ENCODE measurements around the gene SCN9A. TPM values are rescaled to one million over a fixed set of nuclear protein-coding genes. Genes with fewer than 3 reads are reported as not detected.

SCN9A gene
- total RNA-seq, 2 experiments from 2014 or later = not detected

- Histone ChIP-seq H3K4me2 (ENCODE audit: low read length) (no peak overlapping the region), H2AFZ (ENCODE audit: low read length) (no peak overlapping the region), H3K4me3 (ENCODE audit: low read depth, low read length, poor library complexity, severe bottlenecking) (no peak overlapping the region), H3K9me2 (ENCODE audit: insufficient read depth, low read length) (no peaks in the 10 kb centered on the region), H3K9me3 (ENCODE audit: low read length) (no peaks in the 10 kb centered on the region), H4K20me1 (ENCODE audit: insufficient read depth, low read length) (no peaks in the 10 kb centered on the region), H3K4me1 (ENCODE audit: insufficient read depth, low read length, poor library complexity, severe bottlenecking) (no peaks in the 10 kb centered on the region), H3K79me2 (ENCODE audit: insufficient read depth, low read depth, low read length) (no peaks in the 10 kb centered on the region), H3K27ac (ENCODE audit: low read depth, low read length, poor library complexity, severe bottlenecking) (no peak overlapping the region), H3K36me3 (ENCODE audit: insufficient read depth, low read length) (no peaks in the 10 kb centered on the region)
- DNase-seq (ENCODE audit: low spot score) = no peak
- ChIA-PET POLR2A (no interaction called here), CTCF (ENCODE audit: unreplicated experiment) (no interaction called here)
- BruUV-seq (replicated peaks) = no TSS peak
- TF ChIP-seq CTCF (conservative IDR thresholded peaks at IDR 0.05; ENCODE audit: low read length) (no peak), EZH2phosphoT487 (IDR thresholded peaks at IDR 0.05; ENCODE audit: borderline replicate concordance, low read depth, low read length) (no peak)
- intact Hi-C loops (cut with micrococcal nuclease; ENCODE audit: unreplicated experiment) = no loop called here
These were observed 2.2 kb downstream of the SCN9A start for GRCh38 chr2:166373539-166373938.

- Histone ChIP-seq H4K20me1 (ENCODE audit: insufficient read depth, low read length) (no peaks in the 10 kb centered on the region), H3K4me2 (ENCODE audit: low read length) (no peak overlapping the region), H3K4me1 (ENCODE audit: insufficient read depth, low read length, poor library complexity, severe bottlenecking) (no peaks in the 10 kb centered on the region), H2AFZ (ENCODE audit: low read length) (no peak overlapping the region), H3K79me2 (ENCODE audit: insufficient read depth, low read depth, low read length) (no peaks in the 10 kb centered on the region), H3K4me3 (ENCODE audit: low read depth, low read length, poor library complexity, severe bottlenecking) (no peak overlapping the region), H3K9me2 (ENCODE audit: insufficient read depth, low read length) (no peaks in the 10 kb centered on the region), H3K36me3 (ENCODE audit: insufficient read depth, low read length) (no peaks in the 10 kb centered on the region), H3K9me3 (ENCODE audit: low read length) (no peaks in the 10 kb centered on the region), H3K27ac (ENCODE audit: low read depth, low read length, poor library complexity, severe bottlenecking) (no peak overlapping the region)
- DNase-seq (ENCODE audit: low spot score) = no peak
- CTCF ChIA-PET (ENCODE audit: unreplicated experiment) = no interaction called here
- no TSS peak for BruUV-seq (replicated peaks)
- intact Hi-C loops (cut with micrococcal nuclease; ENCODE audit: unreplicated experiment) = no loop called here
- no peak for TF ChIP-seq EZH2phosphoT487 (IDR thresholded peaks at IDR 0.05; ENCODE audit: borderline replicate concordance, low read depth, low read length)
- no peak for TF ChIP-seq CTCF (conservative IDR thresholded peaks at IDR 0.05; ENCODE audit: low read length)
- POLR2A ChIA-PET = no interaction called here
These were observed 2.6 kb downstream of the SCN9A start for GRCh38 chr2:166373105-166373504.

- no peaks in the 10 kb centered on the region for H3K9me2 ChIP-seq (ENCODE audit: insufficient read depth, low read length)
- no peaks in the 10 kb centered on the region for H3K79me2 ChIP-seq (ENCODE audit: insufficient read depth, low read depth, low read length)
- BruUV-seq (replicated peaks) = no TSS peak
These were observed 3.7 kb downstream of the SCN9A start for GRCh38 chr2:166372046-166372445.

More at GRCh38 chr2:166372046-166372445, 3.7 kb downstream of the SCN9A start:
- TF ChIP-seq EZH2phosphoT487 (IDR thresholded peaks at IDR 0.05; ENCODE audit: borderline replicate concordance, low read depth, low read length) (no peak), CTCF (conservative IDR thresholded peaks at IDR 0.05; ENCODE audit: low read length) (no peak)
- no peak overlapping the region for H3K27ac ChIP-seq (ENCODE audit: low read depth, low read length, poor library complexity, severe bottlenecking)
- ChIA-PET CTCF (ENCODE audit: unreplicated experiment) (no interaction called here), POLR2A (no interaction called here)
- H3K4me3 ChIP-seq (ENCODE audit: low read depth, low read length, poor library complexity, severe bottlenecking) = no peak overlapping the region
- H3K36me3 ChIP-seq (ENCODE audit: insufficient read depth, low read length) = no peaks in the 10 kb centered on the region
- H3K4me1 ChIP-seq (ENCODE audit: insufficient read depth, low read length, poor library complexity, severe bottlenecking) = no peaks in the 10 kb centered on the region
- intact Hi-C loops (cut with micrococcal nuclease; ENCODE audit: unreplicated experiment) = no loop called here
- H4K20me1 ChIP-seq (ENCODE audit: insufficient read depth, low read length) = no peaks in the 10 kb centered on the region
- no peak overlapping the region for H3K4me2 ChIP-seq (ENCODE audit: low read length)
- no peak for DNase-seq (ENCODE audit: low spot score)
- no peaks in the 10 kb centered on the region for H3K9me3 ChIP-seq (ENCODE audit: low read length)
- no peak overlapping the region for H2AFZ ChIP-seq (ENCODE audit: low read length)

All from OCI-LY7 (cell line).